ENCODE measurements around the gene ALOX5. TPM values are rescaled to one million over a fixed set of nuclear protein-coding genes. Genes with fewer than 3 reads are reported as not detected.

ALOX5 gene
- total RNA-seq, 1 experiment from 2014 or later = 2.1 TPM

DNA sequence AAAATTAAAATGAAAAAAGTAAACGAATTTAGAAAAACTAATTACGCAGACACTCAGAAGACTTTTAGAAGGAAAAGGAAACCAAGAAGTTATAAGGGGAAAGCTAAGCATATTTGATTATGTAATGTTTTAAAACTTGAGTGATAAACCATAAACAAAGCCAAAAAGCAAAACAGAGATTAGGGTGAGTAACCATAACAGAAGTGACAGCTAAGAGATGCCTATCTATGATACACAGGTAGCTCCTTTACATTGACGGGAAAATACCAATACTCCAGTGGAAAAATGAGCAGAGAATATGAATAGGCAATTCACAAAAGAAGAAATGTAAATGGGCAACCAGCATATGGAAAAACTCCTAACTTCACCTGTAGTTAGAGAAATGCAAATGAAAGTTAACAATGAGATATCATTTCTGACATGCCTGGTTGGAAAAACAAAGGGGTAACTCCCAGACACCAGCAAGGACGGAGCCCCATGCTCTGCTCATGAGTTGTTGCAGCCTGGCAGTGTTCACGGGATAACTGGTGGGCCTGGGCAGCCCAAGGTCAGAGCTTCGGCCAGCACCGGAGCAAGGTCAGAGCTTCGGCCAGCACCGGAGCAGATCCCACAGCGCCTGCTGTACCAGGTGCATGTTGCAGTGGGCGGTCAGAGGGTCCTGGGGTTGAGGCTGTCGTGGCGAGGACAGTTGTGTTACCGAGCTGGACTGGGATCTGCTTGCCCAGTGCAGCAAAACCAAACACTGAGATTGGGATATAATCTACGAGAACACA lies 58.9 kb downstream of the ALOX5 start:
- in situ Hi-C loops (cut with HindIII; ENCODE audit: low pct_unique_long_range_greater_than_20kb, low sequenced_read_pairs) = no loop called here
- DNase-seq (ENCODE audit: low read depth) = no peak

DNA sequence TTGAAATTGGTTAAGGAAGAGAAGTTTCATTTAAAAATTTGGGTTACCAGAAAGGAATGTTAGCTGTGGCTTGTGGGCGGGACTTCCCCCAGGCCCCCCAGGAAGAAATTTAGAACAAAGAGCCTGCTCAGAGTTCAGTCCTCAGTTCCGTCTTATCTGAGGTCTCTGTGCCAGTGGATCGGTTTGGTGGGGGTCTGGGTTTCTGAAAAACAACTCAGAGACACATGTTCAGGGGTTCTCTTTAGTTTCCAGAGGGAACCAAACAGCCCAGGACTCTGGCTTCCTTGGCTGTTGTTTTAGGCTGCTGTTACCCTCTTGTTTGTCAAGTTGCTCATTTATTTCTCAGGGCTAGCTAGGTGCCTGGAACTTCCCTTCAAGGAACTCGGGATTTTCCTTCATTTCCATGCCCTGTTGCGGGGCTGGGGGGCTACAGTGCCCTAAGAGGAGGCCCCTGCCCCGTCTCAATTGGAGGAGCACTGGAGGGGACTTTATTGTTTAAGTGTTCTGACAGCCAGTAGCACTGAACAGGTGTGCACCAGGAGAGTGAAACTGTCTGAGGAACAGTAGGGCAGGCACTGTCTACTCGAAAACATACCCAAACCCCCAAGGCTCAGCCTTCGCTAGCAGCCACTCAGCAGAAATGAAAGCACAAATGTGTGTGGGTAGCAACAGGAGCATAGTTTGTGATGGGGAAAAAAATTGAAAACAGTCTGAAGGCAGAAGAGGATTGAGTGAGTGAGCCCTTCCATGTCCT lies 59.9 kb downstream of the ALOX5 start:
- DNase-seq (ENCODE audit: low read depth) = no peak
- in situ Hi-C loops (cut with HindIII; ENCODE audit: low pct_unique_long_range_greater_than_20kb, low sequenced_read_pairs) = no loop called here

DNA sequence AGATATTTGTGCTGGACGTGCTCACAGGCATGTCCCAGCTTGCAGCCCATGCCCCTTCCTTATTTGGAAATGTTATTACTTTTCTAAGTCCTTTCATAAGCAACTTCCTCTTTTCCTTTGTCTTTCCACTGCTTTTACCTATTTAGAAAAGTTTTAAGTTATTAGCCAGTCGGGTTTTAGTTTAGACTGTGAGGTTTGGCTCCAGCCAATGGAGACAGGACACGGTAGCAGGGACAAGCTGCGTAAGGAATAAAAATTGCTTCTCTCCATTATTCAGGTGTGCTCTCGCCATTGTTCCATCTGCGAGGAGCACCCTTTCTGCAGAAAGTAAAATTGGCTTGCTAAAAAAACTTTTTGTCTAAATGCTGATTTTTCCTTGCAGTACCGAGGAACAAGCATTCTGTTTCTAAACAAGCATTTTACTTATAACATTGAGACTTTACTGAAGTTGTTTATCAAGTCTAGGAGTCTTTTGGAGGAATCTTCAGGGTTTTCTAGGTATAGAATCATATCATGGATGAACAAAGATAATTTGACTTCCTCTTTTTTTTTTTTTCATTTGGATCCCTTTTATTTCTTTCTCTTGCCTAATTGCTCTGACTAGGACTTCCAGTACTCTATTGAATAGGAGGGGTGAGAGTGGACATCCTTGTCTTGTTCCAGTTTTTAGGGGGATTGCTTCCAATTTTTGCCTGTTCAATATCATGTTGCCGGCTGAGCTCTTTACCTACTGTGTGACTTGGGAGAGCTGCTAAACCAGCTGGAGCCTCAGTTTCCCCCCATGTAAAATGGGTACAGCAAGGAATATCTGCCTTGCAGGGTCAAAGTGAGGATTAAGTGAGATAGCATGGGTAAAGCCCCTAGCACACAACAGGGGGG lies 63.8 kb downstream of the ALOX5 start:
- DNase-seq (ENCODE audit: low read depth) = no peak
- in situ Hi-C loops (cut with HindIII; ENCODE audit: low pct_unique_long_range_greater_than_20kb, low sequenced_read_pairs) = no loop called here

DNA sequence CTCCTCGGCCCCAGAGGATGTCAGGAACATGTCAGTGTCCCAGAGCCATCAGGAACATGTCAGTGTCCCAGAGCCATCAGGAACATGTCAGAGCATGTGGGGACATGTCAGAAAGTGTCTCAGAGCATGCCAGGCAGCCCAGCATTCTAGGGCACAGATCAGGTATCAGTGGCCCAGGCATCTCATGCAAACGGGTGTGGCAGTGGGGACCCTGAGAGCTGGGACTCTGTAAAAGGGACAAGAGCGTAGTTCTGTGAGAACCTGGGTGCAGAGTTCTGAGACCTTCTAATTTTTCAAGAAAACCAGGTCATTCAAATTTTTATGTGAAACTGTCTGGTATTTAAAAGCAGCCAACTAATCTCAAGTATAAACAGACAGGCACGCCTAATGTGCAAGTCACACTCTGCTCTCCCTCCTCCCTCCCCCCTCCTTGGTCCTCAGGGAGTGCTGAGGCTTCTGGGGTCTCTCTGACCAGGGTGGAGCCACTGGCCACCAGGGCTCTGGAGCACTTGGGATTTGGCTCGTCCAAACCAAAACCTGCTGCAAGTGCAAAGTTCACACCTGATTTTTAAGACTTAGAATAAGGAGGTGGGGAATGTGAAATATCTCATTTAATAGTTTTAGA lies 64.6 kb downstream of the ALOX5 start:
- DNase-seq (ENCODE audit: low read depth) = no peak
- in situ Hi-C loops (cut with HindIII; ENCODE audit: low pct_unique_long_range_greater_than_20kb, low sequenced_read_pairs) = no loop called here

DNA sequence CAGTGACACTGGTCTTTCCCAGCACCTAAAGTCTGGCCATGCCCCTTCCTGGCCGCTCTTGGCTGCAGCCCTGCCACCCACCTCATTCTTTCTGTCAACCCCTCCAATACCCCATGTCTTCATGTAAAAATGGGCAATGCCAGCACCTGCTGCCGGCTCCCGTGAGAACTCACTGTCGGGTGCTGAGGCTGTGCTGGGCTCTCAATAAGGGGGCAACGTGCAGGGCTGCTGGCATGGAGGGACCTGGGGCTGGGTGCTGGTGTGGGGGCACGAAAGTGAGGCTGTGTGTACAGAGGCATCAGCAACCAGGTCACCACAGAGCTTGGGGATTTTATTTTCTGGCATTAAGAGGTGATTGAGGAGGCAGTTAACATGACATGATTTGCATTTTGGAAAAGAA lies 65.3 kb downstream of the ALOX5 start:
- no peak for DNase-seq (ENCODE audit: low read depth)
- in situ Hi-C loops (cut with HindIII; ENCODE audit: low pct_unique_long_range_greater_than_20kb, low sequenced_read_pairs) = no loop called here

DNA sequence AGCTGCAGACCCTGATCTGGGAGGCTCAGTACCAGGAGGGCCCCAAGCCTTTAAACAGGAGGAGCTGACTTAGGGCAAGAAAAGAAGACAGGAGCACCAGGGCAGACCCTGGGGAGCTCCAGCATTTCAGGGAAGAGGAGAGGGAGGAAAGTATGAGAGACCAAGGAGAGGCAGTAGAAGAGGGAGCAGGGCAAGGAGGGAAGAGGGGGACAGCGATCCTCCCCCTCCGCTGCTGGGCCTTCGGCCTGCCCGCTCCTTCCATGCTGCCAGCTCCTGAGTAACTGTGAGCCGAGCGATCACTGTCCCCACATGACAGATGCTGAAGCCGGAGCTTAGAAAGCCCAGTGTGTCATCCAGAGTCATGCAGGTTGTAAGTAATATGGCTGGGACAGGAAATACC lies 65.9 kb downstream of the ALOX5 start:
- in situ Hi-C loops (cut with HindIII; ENCODE audit: low pct_unique_long_range_greater_than_20kb, low sequenced_read_pairs) = no loop called here
- no peak for DNase-seq (ENCODE audit: low read depth)

DNA sequence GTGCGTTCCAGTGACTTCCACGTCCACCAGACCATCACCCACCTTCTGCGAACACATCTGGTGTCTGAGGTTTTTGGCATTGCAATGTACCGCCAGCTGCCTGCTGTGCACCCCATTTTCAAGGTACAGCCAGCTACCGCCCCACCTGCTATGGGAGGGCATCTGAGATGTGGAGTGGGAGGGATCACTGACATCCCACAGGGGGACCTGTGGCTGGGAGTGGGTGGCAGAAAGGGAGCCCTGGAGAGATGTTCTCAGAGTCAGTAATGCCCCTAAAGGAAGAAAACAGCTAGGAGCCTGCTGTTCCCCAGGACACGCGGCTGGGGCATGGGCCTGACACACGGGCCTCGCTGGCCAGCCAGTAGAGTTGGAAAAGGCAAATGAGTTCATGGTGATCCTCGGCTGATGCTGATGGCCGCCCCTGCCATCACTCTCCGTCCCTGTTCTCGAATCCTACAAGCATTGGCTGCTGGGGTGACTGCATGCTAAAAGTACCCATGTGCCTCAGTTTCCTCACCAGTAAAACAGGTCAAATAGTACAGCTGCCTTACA lies 66.6 kb downstream of the ALOX5 start:
- DNase-seq (ENCODE audit: low read depth) = no peak
- in situ Hi-C loops (cut with HindIII; ENCODE audit: low pct_unique_long_range_greater_than_20kb, low sequenced_read_pairs) = no loop called here

DNA sequence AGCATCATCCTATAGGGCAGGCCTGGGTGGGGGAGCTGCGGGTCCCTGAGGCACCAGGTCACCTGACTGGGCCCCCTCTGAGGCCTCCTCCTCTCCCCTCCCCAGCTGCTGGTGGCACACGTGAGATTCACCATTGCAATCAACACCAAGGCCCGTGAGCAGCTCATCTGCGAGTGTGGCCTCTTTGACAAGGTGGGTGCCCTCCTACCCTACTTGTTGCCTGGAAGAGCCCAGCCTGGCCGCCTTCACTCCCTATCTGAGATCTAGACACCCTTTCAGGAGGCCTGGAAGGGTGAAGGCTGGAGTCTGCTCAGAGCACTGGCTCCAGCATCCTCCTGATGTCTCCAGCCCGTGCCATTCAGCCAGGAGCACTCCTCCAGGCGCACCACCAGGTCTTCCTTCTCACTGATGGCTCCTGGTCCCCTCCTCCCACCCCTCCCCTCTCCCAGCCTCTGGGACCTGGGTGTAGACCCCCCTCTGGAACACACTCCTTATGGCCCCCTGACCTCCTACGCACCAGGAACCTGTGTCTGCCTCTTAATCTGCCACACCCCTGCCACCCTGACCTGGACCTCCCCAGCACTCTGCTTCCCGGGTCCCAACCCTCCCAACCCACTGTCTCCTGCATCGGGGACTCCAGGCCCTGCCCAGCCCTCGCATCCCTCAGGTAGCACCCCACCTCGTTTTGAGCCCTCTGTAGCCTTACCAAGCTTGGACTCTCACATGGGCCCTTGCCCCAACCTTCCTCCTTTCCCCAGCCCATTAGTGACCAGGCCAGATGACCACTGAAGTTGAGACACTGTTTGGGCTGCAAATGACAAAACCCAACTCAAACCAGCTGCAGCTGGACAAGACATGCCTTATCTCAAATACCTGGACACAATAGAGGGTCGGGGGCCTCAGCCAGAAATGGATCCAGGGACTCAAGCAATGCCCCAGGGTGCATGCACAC lies 67.5 kb downstream of the ALOX5 start:
- DNase-seq (ENCODE audit: low read depth) = no peak
- in situ Hi-C loops (cut with HindIII; ENCODE audit: low pct_unique_long_range_greater_than_20kb, low sequenced_read_pairs) = no loop called here

DNA sequence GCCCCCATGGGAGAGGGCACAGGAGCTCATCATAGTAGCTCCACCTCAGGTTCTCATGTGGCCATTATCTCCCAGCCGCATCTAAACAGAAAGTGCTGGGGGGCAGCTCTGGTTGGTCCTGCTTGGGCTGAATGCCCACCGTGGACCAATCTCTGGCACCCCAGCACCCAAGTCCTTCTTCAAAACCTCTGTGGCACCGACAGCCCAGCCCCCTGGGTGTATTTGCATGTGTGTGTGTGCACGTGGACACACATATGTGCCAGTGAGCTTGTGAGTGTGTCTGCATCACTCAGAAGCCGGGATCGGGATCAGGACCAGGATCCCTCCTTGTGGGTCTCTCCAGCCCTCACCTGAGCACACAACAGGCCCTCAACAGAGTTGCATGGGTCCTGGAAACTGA lies 68.2 kb downstream of the ALOX5 start:
- in situ Hi-C loops (cut with HindIII; ENCODE audit: low pct_unique_long_range_greater_than_20kb, low sequenced_read_pairs) = no loop called here
- DNase-seq (ENCODE audit: low read depth) = no peak

DNA sequence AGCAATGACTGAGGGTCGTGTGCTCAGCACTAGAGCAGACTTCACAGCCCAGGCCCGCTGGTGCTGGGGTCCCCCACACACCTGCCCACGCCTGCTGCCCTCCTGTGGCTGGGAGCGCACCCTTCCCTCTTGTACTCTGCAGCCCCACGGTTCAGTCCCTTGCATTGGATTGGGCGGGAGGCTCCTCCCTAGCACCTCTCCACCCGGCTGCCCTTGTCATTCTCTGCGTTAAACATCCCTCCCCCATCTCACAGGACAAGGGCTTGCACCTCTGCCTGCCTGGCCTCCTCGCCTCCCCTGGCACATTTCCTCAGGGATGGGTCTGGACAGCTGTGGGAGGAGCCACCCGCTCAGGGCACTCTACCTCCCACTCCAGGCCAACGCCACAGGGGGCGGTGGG lies 68.6 kb downstream of the ALOX5 start:
- DNase-seq (ENCODE audit: low read depth) = no peak
- in situ Hi-C loops (cut with HindIII; ENCODE audit: low pct_unique_long_range_greater_than_20kb, low sequenced_read_pairs) = no loop called here

DNA sequence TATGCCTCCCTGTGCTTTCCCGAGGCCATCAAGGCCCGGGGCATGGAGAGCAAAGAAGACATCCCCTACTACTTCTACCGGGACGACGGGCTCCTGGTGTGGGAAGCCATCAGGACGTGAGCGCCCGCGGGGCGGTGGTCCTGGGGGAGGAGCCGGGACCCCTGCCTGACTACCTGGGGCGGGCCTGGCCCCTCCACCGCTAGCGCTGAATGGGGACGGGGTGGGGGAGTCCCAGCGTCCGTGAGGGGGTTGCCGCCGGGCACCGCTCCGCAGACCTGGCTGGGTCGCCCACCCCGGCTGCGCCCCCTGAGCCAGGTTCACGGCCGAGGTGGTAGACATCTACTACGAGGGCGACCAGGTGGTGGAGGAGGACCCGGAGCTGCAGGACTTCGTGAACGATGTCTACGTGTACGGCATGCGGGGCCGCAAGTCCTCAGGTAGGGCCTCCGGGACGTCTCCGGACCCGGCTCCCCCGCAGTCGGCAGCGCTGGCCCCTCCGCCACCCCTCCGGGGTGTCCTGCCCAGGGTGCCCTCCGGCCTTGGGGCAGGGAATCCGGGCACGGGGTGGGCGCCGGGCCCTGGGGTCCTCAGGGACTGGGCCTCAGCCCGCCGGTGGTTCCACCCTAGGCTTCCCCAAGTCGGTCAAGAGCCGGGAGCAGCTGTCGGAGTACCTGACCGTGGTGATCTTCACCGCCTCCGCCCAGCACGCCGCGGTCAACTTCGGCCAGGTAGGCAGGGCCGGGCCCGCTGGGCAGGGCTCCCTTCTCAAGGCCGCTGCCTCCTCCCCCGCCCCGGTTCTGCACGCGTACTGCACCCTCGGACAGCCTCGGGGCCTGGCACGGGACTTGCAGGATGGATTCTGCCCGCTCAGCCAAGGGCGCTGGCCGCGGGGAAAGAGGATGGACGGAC lies 69.3 kb downstream of the ALOX5 start:
- in situ Hi-C loops (cut with HindIII; ENCODE audit: low pct_unique_long_range_greater_than_20kb, low sequenced_read_pairs) = no loop called here
- DNase-seq (ENCODE audit: low read depth) = no peak

DNA sequence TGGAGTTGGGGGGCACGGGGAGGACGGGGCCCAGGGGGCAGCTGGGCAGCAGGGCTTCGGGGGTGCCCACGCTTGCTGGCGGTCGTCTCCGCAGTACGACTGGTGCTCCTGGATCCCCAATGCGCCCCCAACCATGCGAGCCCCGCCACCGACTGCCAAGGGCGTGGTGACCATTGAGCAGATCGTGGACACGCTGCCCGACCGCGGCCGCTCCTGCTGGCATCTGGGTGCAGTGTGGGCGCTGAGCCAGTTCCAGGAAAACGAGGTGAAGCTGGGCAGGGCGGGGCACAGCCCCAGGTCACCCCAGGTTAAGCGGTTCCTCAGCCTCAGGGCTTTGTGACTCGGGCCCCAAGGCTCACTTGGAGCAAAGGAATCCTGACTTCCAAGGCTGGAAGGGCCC lies 70.0 kb downstream of the ALOX5 start:
- in situ Hi-C loops (cut with HindIII; ENCODE audit: low pct_unique_long_range_greater_than_20kb, low sequenced_read_pairs) = no loop called here
- no peak for DNase-seq (ENCODE audit: low read depth)

DNA sequence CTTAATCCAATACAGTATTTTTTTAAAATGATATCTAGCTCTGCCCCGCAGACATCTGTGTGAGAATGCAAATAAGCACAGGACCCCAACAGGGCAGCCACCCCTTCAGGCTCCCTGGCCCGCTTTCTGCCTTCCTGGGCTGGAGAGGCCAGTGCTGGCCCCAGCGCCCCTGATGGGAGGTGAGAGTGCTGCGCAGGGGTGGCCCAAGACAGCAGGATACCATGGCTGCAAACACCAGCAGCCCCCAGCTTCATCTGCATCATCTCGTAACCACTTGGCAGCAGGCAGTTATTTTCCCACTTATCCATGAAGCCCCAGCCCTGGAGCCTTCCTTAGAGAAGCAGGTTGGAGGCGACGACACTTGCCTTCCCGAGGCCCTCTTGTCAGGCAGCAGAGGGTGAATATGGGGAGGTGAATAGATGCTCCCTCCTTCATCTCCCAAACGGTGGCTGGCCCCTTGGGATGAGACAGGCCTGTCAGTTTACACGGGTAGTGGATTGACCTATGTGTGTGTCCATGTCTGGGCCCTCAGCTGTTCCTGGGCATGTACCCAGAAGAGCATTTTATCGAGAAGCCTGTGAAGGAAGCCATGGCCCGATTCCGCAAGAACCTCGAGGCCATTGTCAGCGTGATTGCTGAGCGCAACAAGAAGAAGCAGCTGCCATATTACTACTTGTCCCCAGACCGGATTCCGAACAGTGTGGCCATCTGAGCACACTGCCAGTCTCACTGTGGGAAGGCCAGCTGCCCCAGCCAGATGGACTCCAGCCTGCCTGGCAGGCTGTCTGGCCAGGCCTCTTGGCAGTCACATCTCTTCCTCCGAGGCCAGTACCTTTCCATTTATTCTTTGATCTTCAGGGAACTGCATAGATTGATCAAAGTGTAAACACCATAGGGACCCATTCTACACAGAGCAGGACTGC lies 71.2 kb downstream of the ALOX5 start:
- no peak for DNase-seq (ENCODE audit: low read depth)
- in situ Hi-C loops (cut with HindIII; ENCODE audit: low pct_unique_long_range_greater_than_20kb, low sequenced_read_pairs) = no loop called here

DNA sequence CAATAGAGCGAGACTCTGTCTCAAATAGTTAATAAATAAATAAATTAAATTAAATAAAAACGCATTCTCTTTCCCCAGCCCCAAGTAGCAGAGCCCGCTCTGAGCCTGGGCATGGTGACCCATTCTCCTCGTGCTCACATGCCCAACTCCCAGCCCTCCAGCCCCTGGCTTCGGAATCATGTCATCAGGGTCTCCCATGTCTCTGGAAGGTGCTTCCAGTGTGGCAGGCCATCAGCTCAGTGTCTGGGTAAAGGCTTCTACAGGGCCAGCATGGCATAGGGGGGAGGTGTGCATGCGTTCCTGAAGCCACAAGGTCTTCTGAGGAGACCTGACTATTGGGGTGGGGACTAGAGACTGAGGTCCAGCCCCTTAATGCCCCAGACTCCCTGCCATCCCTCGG lies 72.8 kb downstream of the ALOX5 start:
- in situ Hi-C loops (cut with HindIII; ENCODE audit: low pct_unique_long_range_greater_than_20kb, low sequenced_read_pairs) = no loop called here
- DNase-seq (ENCODE audit: low read depth) = no peak

DNA sequence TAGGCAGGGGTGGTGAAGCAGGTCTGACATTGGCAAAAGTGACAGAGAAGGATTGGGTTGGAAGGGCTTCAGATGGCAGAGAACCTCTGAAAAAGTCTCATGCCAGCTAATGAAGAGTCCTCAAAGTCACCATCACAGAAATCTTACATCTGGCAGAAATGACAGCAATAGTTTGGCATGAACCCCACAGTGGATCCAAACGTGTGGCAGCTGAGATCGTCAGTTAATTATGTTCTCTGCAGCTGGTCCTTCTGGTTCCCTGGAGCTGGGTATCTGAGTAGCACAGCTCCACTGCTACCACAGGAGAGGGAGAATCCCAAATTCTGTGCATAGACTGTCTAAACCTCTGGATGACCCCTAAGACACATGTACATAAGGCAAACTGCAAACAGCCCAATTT lies 73.4 kb downstream of the ALOX5 start:
- in situ Hi-C loops (cut with HindIII; ENCODE audit: low pct_unique_long_range_greater_than_20kb, low sequenced_read_pairs) = no loop called here
- no peak for DNase-seq (ENCODE audit: low read depth)

Data from Caki2 (cell line).